GM18951 (cell line): Measurements from ENCODE around the gene CMPK1.

Experiments used
- POLR2A ChIP-seq: IDR thresholded peaks from 4 replicates; pipeline ENCODE4 v1.6.1; 2011; ENCODE audit warnings: mild to moderate bottlenecking; ENCODE audit not compliant: insufficient read length, insufficient read depth; ENCODE audit errors: extremely low read depth
- in situ Hi-C: fragments of 300-500 bp; cut with MboI; formaldehyde crosslinking; loops from one replicate; pipeline ENCODE4 v1.12.0; 2022; ENCODE audit warnings: low sequenced_read_pairs, mixed read lengths, inconsistent platforms; ENCODE audit not compliant: unreplicated experiment

Gene CMPK1

DNA sequence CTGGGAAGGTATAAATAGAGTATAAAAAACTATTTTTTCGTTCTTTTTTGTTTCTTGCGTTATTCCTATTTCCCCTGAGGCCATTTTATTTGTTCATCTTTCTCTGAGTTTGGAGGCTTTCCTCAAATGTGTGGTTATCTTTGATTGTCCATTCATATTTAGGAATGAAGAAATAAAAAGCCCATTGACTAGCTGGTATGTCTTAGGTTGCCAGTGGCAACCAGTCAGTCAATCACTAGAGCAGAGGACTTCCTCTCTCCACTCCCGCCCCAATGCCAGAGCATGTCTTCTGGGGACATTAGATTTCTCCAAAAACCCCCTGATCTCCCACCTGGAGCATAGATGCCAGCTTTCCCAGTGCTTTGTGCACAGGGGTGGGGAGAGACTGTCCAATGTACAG, 61.8 kb downstream of the CMPK1 start:
- in situ Hi-C loops: no loop called here
- no peak for TF ChIP-seq POLR2A

- in situ Hi-C loops: no loop called here
- no peak for TF ChIP-seq POLR2A
Measured at GRCh38 chr1:47396671-47397196, 63.1 kb downstream of the CMPK1 start.

- no peak for TF ChIP-seq POLR2A
- in situ Hi-C loops: no loop called here
Measured at GRCh38 chr1:47399138-47399845, 65.7 kb downstream of the CMPK1 start.

- in situ Hi-C loops: no loop called here
Measured at GRCh38 chr1:47399846-47400155, 66.2 kb downstream of the CMPK1 start.

DNA sequence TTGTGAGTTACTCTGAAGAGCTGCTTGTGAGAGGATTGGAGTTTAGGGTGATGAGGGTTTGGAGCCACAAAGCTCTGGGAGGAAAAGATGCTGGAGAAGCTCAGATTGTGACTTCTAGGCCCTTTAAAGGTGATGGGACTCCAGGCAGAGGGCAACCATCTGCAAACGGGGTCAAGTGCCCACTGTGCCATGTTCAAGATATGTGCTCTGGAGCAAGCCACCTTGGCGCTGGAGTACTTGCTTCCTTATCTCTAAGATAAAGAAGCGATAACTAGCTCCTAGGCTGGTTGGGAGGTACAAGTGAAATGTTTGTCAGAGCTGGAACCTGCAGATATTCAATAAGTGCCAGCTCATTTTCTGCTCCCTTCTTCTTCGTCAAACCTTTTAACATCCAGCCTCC, 68.2 kb downstream of the CMPK1 start:
- no peak for TF ChIP-seq POLR2A
- in situ Hi-C loops: no loop called here

More at GRCh38 chr1:47399846-47400155, 66.2 kb downstream of the CMPK1 start:
- no peak for TF ChIP-seq POLR2A

DNA sequence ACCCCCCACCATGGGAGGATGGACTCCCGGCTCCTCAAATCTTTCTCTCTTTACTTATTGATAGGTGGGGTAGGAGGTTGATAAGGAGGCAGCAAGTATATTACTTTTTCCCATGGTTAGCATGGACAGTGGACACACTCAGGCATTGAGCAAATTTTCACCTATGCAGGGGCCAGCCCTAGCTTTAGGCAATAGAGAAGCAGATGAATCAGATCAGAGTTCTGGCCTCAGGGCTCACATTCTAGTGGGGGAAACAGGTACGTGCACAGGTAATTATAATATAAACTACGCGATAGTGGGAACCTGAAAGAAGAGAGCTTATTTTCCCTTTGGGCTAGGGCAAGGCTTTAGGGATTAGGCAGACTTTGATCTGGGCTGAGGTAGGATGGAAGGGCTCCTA, 69.0 kb downstream of the CMPK1 start:
- no peak for TF ChIP-seq POLR2A
- in situ Hi-C loops: no loop called here

DNA sequence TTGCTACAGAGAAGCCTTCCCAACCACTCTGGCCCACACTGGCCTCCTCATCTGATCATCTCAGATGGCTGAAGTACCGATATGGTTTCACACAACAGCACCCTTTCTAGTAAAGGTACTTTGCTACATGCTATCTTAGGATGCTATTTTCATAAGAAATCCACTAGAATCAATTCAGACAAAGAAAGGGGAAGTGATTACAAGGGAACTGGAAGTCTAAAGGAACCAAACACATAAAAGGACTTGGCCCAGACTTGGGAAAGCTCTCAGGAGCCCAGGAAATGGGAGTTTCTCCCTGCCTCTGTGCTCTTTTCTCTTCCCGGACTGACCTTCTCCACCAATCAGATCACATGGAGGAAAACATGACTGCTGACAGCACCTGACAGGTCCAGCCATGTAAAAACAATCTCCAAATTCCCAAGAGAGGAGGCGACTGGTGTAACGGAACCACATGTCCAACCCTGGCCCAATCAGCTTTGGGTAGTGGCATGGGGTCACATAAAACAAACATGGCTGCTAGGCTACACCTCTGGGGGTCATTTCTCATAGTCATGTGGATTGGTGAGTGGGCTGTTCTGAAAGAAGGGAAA, 69.8 kb downstream of the CMPK1 start:
- in situ Hi-C loops: no loop called here
- TF ChIP-seq POLR2A: no peak

- TF ChIP-seq POLR2A: no peak
- in situ Hi-C loops: no loop called here
Measured at GRCh38 chr1:47405697-47406096, 72.1 kb downstream of the CMPK1 start.

DNA sequence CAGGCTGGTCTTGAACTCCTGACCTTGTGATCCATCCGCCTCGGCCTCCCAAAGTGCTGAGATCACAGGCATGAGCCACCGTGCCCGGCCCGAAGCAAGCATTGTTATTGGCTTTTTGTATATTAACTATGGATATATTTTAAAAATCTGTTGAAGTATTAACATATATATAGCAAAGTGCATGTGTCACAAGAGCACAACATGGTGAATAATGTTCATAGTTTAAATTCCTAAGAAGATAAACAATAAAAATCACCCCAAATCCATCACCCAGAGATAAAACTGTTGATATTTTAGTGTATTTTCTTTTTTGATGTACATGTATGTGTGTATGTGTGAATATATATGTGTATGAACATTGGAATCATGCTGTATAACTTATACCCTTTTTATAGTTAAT, 73.4 kb downstream of the CMPK1 start:
- in situ Hi-C loops: no loop called here

DNA sequence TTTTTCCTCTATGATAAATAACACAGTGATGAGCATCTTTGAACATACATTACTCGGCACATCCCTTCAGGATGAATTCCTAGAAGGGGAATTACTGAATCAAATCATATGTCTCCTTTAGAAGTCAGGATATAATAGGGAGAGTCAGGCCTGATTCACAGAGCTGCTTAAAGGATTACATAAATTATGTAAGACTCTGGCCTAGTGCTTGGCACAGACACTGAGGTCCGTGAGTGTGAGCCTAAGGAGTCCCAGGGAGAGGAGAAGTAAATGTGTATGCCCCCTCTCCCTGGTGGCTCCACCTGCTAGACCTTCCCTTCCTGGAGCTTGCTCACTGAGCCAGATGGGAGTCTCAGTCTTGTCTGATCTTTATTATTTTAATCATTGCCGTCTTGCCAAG, 73.9 kb downstream of the CMPK1 start:
- TF ChIP-seq POLR2A: no peak
- in situ Hi-C loops: no loop called here

More for the DNA sequence above, 73.4 kb downstream of the CMPK1 start:
- no peak for TF ChIP-seq POLR2A

GRCh38 chr1:47409311-47410067, 75.9 kb downstream of the CMPK1 start:
- no peak for TF ChIP-seq POLR2A
- in situ Hi-C loops: no loop called here

DNA sequence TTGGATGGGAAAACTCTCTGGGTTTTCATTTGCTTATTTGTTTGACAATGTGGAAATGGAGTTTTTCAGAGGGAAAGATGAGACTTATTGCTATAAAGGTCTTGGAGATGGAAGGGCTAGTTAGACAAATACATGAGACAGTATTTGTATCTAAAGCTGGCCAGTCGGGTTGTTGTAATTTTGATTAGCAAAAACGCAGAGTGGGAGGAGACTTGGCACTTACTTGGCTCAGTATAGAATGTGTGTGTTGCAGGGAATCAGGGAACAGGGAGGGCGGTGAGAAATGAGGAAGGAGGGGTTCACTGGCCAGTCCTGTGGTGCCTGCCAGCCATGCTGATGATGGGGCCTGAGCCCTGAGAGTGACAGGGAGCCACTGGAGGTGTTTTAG, 76.5 kb downstream of the CMPK1 start:
- in situ Hi-C loops: no loop called here
- TF ChIP-seq POLR2A: no peak

- in situ Hi-C loops: no loop called here
- no peak for TF ChIP-seq POLR2A
Measured at GRCh38 chr1:47411436-47411835, 77.8 kb downstream of the CMPK1 start.

DNA sequence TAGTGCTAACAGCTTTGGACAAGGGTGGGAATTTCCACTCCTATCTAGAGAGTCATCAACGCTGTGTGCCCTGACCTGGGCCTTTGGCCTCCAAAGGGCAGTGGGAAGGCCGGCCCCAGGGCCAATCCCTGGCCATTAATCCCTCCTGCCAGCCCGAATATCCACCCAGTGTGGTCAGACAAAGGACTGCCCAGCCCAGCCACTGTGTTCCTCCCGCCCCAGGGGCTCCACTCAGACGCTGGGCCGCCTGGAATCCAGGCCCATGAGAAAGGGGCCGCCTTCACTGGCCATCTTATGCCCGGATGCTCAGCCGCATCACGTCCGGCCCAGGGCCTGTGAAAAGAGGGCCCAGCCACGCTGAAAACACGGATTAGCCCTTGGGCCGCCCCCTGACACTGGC, 78.8 kb downstream of the CMPK1 start:
- in situ Hi-C loops: no loop called here
- no peak for TF ChIP-seq POLR2A
